K562 (cell line): ENCODE measurements around the gene BRME1. TPM values are rescaled to one million over a fixed set of nuclear protein-coding genes. Genes with fewer than 3 reads are reported as not detected.

ENCODE experiments used
- ASH1L ChIP-seq: fragments of 450-650 bp; IDR thresholded peaks from 2 replicates; pipeline ENCODE4 v1.6.1; 2018; ENCODE audit warnings: borderline replicate concordance, mild to moderate bottlenecking, low read depth; ENCODE audit not compliant: partially characterized antibody
- BCL6 ChIP-seq: fragments of 250-450 bp; sonication (Bioruptor Pico); IDR thresholded peaks from 2 replicates; pipeline ENCODE4 v1.4.0; 2020
- BCOR ChIP-seq: fragments of 450-650 bp; IDR thresholded peaks from 2 replicates; pipeline ENCODE4 v1.6.1; 2016
- CREM ChIP-seq: IDR thresholded peaks from 2 replicates; pipeline ENCODE4 v1.6.1; 2014; ENCODE audit warnings: antibody characterized with exemption, low read depth
- GATA2 ChIP-seq: sonication (generic); formaldehyde crosslinking; IDR thresholded peaks from 2 replicates; pipeline ENCODE4 v1.4.0; 2020; ENCODE audit warnings: mild to moderate bottlenecking, missing genetic modification reagents
- GTF2A2 ChIP-seq: IDR thresholded peaks from 2 replicates; pipeline ENCODE4 v1.6.1; 2016; ENCODE audit warnings: mild to moderate bottlenecking, missing genetic modification characterization, missing compliant biosample characterization
- HCFC1 ChIP-seq: IDR thresholded peaks from 2 replicates; pipeline ENCODE4 v1.6.1; 2012; ENCODE audit warnings: low read depth, low read length, improper control_type of control experiment
- ILK ChIP-seq: fragments of 450-650 bp; IDR thresholded peaks from 2 replicates; pipeline ENCODE4 v1.6.1; 2016; ENCODE audit warnings: missing genetic modification characterization, low read depth, mild to moderate bottlenecking, missing compliant biosample characterization, moderate library complexity, borderline replicate concordance
- KHSRP ChIP-seq: fragments of 450-650 bp; IDR thresholded peaks from 2 replicates; pipeline ENCODE4 v1.6.1; 2017
- NR4A1 ChIP-seq, 2 experiments: fragments of 250-450 bp in 1 of 2; fragments of 450-650 bp in 1 of 2; sonication (Bioruptor Pico) in 1 of 2; IDR thresholded peaks; 2 replicates each; pipeline versions ENCODE4 v1.4.0 to v1.6.1; 2016 to 2020; ENCODE audit warnings: mild to moderate bottlenecking in 2 of 2, missing compliant biosample characterization in 1 of 2, missing genetic modification characterization in 1 of 2, moderate library complexity in 1 of 2
- POLR2H ChIP-seq: IDR thresholded peaks from 2 replicates; pipeline ENCODE4 v1.6.1; 2016; ENCODE audit warnings: missing genetic modification characterization, low read depth, mild to moderate bottlenecking, control low read depth, missing compliant biosample characterization, moderate library complexity
- RBFOX2 ChIP-seq: fragments of 200-400 bp; formaldehyde crosslinking; IDR thresholded peaks from 2 replicates; pipeline ENCODE4 v1.6.1; 2017; ENCODE audit warnings: low read depth, mild to moderate bottlenecking, low read length, moderate library complexity
- RBM14 ChIP-seq: fragments of 200-400 bp; formaldehyde crosslinking; IDR thresholded peaks from 2 replicates; pipeline ENCODE4 v1.6.1; 2018; ENCODE audit warnings: low read depth, mild to moderate bottlenecking, low read length, moderate library complexity, borderline replicate concordance; ENCODE audit not compliant: insufficient read depth
- RBM15 ChIP-seq: fragments of 200-400 bp; formaldehyde crosslinking; IDR thresholded peaks from 2 replicates; pipeline ENCODE4 v1.6.1; 2018; ENCODE audit warnings: mild to moderate bottlenecking, low read length, moderate library complexity; ENCODE audit not compliant: insufficient read depth
- SIX5 ChIP-seq, 2 experiments: IDR thresholded peaks; 2 replicates each; pipeline ENCODE4 v1.6.1; 2011; ENCODE audit warnings: low read length in 2 of 2, borderline replicate concordance in 1 of 2, low read depth in 1 of 2, mild to moderate bottlenecking in 1 of 2, moderate library complexity in 1 of 2; ENCODE audit not compliant: insufficient read depth in 1 of 2
- TEAD1 ChIP-seq, 2 experiments: fragments of 450-650 bp in 1 of 2; sonication (generic) in 1 of 2; formaldehyde crosslinking; IDR thresholded peaks; 2 replicates each; pipeline versions ENCODE4 v1.4.0 to v1.8.0; 2020 to 2022; ENCODE audit warnings: mild to moderate bottlenecking in 2 of 2, missing genetic modification reagents in 1 of 2
- TRIM28 ChIP-seq: fragments of 450-650 bp; IDR thresholded peaks from 2 replicates; pipeline ENCODE4 v1.6.1; 2017
- ZNF316 ChIP-seq: fragments of 450-650 bp; IDR thresholded peaks from 2 replicates; pipeline ENCODE4 v1.6.1; 2016
- ZNF354B ChIP-seq: fragments of 250-450 bp; sonication (Bioruptor Pico); IDR thresholded peaks from 2 replicates; pipeline ENCODE4 v1.4.0; 2020
- ZNF76 ChIP-seq: fragments of 250-450 bp; sonication (Bioruptor Pico); IDR thresholded peaks from 2 replicates; pipeline ENCODE4 v1.4.0; 2020; ENCODE audit warnings: mild to moderate bottlenecking, moderate library complexity, borderline replicate concordance
- ZZZ3 ChIP-seq: fragments of 450-650 bp; IDR thresholded peaks from 2 replicates; pipeline ENCODE4 v1.6.1; 2016; ENCODE audit warnings: antibody characterized with exemption, mild to moderate bottlenecking, moderate library complexity
- polyA plus RNA-seq, 8 experiments: library from polyadenylated mRNA; depleted of rRNA in 4 of 8; stranded (reverse) in 5 of 8; unstranded in 3 of 8; fragments of >200 nt; fragmentation: Nextera tagmentation in 2 of 8; fragmentation: Illumina TruSeq in 1 of 8; extraction: Ambion mirVana in 2 of 8; extraction: Trizol in 1 of 8; gene quantifications; 2 replicates each; pipeline versions ENCODE4 v1.2.1 to v1.2.3, GENCODE V29; 2011 to 2014; ENCODE audit warnings: inconsistent platforms in 1 of 8, missing spikeins in 1 of 8
- total RNA-seq, 7 experiments: library from RNA; depleted of rRNA in 6 of 7; stranded (reverse); fragments of >200 nt in 6 of 7; fragmentation: Illumina TruSeq in 2 of 7; extraction: Trizol in 2 of 7; gene quantifications; 2 replicates each; pipeline versions ENCODE4 v1.2.1 to v1.2.3, GENCODE V29; 2011 to 2021; ENCODE audit warnings: low replicate concordance in 1 of 7
- TF ChIP-seq, protein P1 (sequence below): fragments of 250-450 bp; sonication (Bioruptor Pico); IDR thresholded peaks from 2 replicates; pipeline ENCODE4 v1.5.0; 2021
- TF ChIP-seq, protein P2 (sequence below), 2 experiments: fragments of 450-650 bp in 1 of 2; sonication (generic) in 1 of 2; formaldehyde crosslinking in 1 of 2; IDR thresholded peaks in 1 of 2; conservative IDR thresholded peaks in 1 of 2; 2 replicates each; pipeline versions ENCODE4 v1.6.1 to v1.8.1; 2016 to 2023; ENCODE audit warnings: mild to moderate bottlenecking in 2 of 2, moderate library complexity in 2 of 2, inconsistent platforms in 1 of 2, missing genetic modification reagents in 1 of 2
- TF ChIP-seq, protein P3 (sequence below): fragments of 450-650 bp; IDR thresholded peaks from 2 replicates; pipeline ENCODE4 v1.7.0; 2016; ENCODE audit warnings: borderline replicate concordance

BRME1 gene
- total and polyA plus RNA-seq, 9 of the 15 experiments (the other 6 are each of a cell fraction or from before 2014, with no cell fraction given), result 0.75 to 6.1 (median 3.6) TPM

DNA sequence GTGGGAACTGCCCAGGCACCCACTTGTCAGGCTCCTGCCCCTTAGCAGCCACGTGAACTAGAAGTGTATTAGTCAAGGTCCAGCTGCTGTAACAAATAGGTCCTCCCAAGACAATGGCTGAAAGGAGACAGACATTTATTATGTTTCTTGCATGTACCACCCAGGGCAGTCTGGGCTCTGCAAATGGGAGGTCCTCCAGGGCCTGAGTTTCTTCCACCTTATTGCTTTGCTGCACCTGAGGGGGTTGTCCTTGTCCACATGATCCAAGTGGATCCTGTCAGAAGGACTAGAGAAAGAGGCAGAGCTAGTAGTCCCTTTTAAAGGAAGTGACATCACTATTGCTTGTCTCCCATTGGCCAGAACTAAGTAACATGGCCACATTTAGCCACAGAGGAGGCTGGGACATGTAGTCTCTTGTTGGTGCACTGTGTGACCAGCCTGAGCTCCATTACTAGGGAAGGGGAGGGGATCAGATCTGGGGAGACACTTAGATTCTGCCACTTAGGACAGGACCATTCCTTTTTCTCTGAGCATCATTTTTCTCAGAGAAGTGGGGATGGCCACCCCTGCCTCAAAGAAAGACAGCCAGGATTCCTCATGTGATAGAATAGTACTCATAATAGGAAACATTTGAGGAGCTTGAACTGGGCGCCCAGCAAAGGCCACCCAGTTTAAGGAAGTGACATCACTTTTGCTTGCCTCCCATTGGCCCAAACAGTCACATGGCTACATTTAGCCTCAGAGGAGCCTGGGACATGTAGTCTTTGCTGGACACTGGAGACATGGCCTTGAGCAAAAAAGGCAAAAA is 15.2 kb upstream of the BRME1 start (continued):
- TF ChIP-seq, protein P1, sequence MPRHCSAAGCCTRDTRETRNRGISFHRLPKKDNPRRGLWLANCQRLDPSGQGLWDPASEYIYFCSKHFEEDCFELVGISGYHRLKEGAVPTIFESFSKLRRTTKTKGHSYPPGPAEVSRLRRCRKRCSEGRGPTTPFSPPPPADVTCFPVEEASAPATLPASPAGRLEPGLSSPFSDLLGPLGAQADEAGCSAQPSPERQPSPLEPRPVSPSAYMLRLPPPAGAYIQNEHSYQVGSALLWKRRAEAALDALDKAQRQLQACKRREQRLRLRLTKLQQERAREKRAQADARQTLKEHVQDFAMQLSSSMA (CRISPR knock-in tag), result no peak
- TF ChIP-seq RBM15 (no peak), TEAD1 (CRISPR knock-in tag; IDR thresholded peaks at IDR 0.05) (0 out of 4 replicates have a peak, but pooled peaks of 1 of the 2 experiments have one; percentile 30), ASH1L (peak; percentile 57), ZZZ3 (no peak), ZNF354B (CRISPR knock-in tag) (no peak), SIX5 (IDR thresholded peaks at IDR 0.05; ENCODE audit: borderline replicate concordance in 1 of 2, insufficient read depth in 1 of 2, low read depth in 1 of 2, low read length in 2 of 2) (peak; percentile 75 to 77), NR4A1 (CRISPR knock-in tag; IDR thresholded peaks at IDR 0.05) (no peak), NR4A1 (tag; IDR thresholded peaks at IDR 0.05) (no peak), RBM14 (no peak), BCL6 (CRISPR knock-in tag) (no peak), GATA2 (CRISPR knock-in tag) (no peak), ILK (tag) (no peak), HCFC1 (peak; percentile 82), GTF2A2 (tag) (no peak), TRIM28 (peak; percentile 88), ZNF316 (no peak), CREM (peak; percentile 84), POLR2H (tag) (no peak), BCOR (peak; percentile 58; the same call in 1 of the 2 replicates), RBFOX2 (no peak), KHSRP (no peak), ZNF76 (CRISPR knock-in tag) (no peak)
- TF ChIP-seq, protein P2, sequence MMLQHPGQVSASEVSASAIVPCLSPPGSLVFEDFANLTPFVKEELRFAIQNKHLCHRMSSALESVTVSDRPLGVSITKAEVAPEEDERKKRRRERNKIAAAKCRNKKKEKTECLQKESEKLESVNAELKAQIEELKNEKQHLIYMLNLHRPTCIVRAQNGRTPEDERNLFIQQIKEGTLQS (IDR thresholded peaks at IDR 0.05), result peak; percentile 52
- TF ChIP-seq, protein P2 (CRISPR knock-in tag; conservative IDR thresholded peaks at IDR 0.05), result no peak
- TF ChIP-seq, protein P3, sequence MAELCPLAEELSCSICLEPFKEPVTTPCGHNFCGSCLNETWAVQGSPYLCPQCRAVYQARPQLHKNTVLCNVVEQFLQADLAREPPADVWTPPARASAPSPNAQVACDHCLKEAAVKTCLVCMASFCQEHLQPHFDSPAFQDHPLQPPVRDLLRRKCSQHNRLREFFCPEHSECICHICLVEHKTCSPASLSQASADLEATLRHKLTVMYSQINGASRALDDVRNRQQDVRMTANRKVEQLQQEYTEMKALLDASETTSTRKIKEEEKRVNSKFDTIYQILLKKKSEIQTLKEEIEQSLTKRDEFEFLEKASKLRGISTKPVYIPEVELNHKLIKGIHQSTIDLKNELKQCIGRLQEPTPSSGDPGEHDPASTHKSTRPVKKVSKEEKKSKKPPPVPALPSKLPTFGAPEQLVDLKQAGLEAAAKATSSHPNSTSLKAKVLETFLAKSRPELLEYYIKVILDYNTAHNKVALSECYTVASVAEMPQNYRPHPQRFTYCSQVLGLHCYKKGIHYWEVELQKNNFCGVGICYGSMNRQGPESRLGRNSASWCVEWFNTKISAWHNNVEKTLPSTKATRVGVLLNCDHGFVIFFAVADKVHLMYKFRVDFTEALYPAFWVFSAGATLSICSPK, result no peak
